HG03045 (cell line): ENCODE data around the gene ITPA.

Experiments
- ATAC-seq: cut with Tn5 transposase; IDR thresholded peaks from one replicate; pipeline ENCODE4 v1.9.1; 2021; ENCODE audit warnings: mild to moderate bottlenecking, moderate library complexity; ENCODE audit not compliant: unreplicated experiment

ITPA gene

GRCh38 chr20:3226093-3226492 is 16.8 kb downstream of the ITPA start:
- no peak for ATAC-seq

GRCh38 chr20:3226864-3227263 is 17.6 kb downstream of the ITPA start:
- no peak for ATAC-seq

- no peak for ATAC-seq
These were observed 18.2 kb downstream of the ITPA start for GRCh38 chr20:3227506-3227905.

GRCh38 chr20:3227936-3228749 is 18.8 kb downstream of the ITPA start:
- no peak for ATAC-seq

GRCh38 chr20:3228750-3229032 is 19.4 kb downstream of the ITPA start:
- no peak for ATAC-seq

GRCh38 chr20:3229158-3229557 is 19.9 kb downstream of the ITPA start:
- no peak for ATAC-seq

- ATAC-seq = no peak
These were observed 20.5 kb downstream of the ITPA start for GRCh38 chr20:3229798-3230197.

- no peak for ATAC-seq
These were observed 21.8 kb downstream of the ITPA start for GRCh38 chr20:3231116-3231515.

- no peak for ATAC-seq
These were observed 22.7 kb downstream of the ITPA start for GRCh38 chr20:3231889-3232588.

- ATAC-seq = no peak
These were observed 24.1 kb downstream of the ITPA start for GRCh38 chr20:3233131-3233990.

- no peak for ATAC-seq
These were observed 24.7 kb downstream of the ITPA start for GRCh38 chr20:3233991-3234498.

GRCh38 chr20:3235666-3236324 is 26.5 kb downstream of the ITPA start:
- no peak for ATAC-seq

- ATAC-seq = no peak
These were observed 28.0 kb downstream of the ITPA start for GRCh38 chr20:3237011-3237957.

GRCh38 chr20:3237958-3238615 is 28.8 kb downstream of the ITPA start:
- no peak for ATAC-seq

GRCh38 chr20:3238616-3239025 is 29.3 kb downstream of the ITPA start:
- no peak for ATAC-seq

GRCh38 chr20:3239026-3239866 is 29.9 kb downstream of the ITPA start, which contains the start of gene SLC4A11:
Gene SLC4A11, minus strand, starts transcription at chr20:3239190. Its CDS starts 53 bp downstream, at chr20:3239137.
- no peak for ATAC-seq

GRCh38 chr20:3239867-3240775 is 30.8 kb downstream of the ITPA start:
- ATAC-seq = no peak
